WERI-Rb-1 (cell line): ENCODE results near the gene DIDO1.

ENCODE experiments used
- DNase-seq: peaks from one replicate; pipeline ENCODE4 v3.0.0-alpha.2; 2020
- H3K27ac ChIP-seq: fragments of 250-450 bp; sonication (Bioruptor Pico); 2 replicates; pipeline ENCODE4 v1.5.1; 2020; ENCODE audit warnings: mild to moderate bottlenecking, moderate library complexity
- H3K27me3 ChIP-seq: fragments of 250-450 bp; sonication (Bioruptor Pico); 2 replicates; pipeline ENCODE4 v1.5.1; 2021; ENCODE audit warnings: mild to moderate bottlenecking, low read depth, moderate library complexity; ENCODE audit not compliant: insufficient read depth, severe bottlenecking
- H3K36me3 ChIP-seq: fragments of 250-450 bp; sonication (Bioruptor Pico); 2 replicates; pipeline ENCODE4 v1.5.1; 2020; ENCODE audit warnings: mild to moderate bottlenecking, moderate library complexity
- H3K4me3 ChIP-seq: 2 replicates; pipeline ENCODE4 v1.5.1; 2011; ENCODE audit warnings: low read depth, mild to moderate bottlenecking, control low read depth, low read length
- H3K9me3 ChIP-seq: fragments of 250-450 bp; sonication (Bioruptor Pico); 2 replicates; pipeline ENCODE4 v1.5.1; 2021; ENCODE audit warnings: mild to moderate bottlenecking, moderate library complexity; ENCODE audit not compliant: severe bottlenecking
- TF ChIP-seq, protein P1 (sequence below): IDR thresholded peaks from 2 replicates; pipeline ENCODE4 v1.5.1; 2011; ENCODE audit warnings: low read depth, mild to moderate bottlenecking, control low read depth, inconsistent platforms, low read length

The DIDO1 gene

DNA sequence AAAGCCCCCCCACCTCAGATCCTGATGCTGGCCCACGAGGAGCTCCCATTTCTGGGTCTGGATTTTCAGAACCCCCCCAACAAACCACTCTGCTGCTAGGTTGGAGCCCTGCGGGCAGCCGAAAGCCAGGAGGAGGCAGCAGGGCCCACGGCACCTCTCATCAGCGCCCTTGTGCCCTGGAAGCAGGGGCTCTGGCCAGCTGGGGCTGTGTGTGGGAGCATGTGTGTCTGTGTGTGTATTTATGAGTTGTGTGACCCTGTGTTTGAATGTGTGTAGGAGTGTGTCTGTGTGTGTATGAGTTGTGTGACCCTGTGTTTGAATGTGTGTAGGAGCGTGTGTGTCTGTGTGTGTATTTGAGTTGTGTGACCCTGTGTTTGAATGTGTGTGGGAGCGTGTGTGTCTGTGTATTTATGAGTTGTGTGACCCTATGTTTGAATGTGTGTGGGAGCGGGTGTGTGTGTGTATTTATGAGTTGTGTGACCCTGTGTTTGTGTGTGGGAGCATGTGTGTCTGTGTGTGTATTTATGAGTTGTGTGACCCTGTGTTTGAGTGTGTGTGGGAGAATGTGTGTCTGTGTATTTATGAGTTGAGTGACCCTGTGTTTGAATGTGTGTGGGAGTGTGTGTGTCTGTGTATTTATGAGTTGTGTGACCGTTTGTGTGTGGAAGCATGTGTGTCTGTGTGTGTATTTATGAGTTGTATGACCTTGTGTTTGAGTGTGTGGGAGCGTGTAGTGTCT lies 45.1 kb upstream of the DIDO1 start:
- Histone ChIP-seq H3K9me3 (no peaks in the 10 kb centered on the region), H3K27ac (no peak overlapping the region), H3K27me3 (no peaks in the 10 kb centered on the region), H3K4me3 (no peak overlapping the region), H3K36me3 (no peaks in the 10 kb centered on the region)
- no peak for DNase-seq
- TF ChIP-seq, protein P1, sequence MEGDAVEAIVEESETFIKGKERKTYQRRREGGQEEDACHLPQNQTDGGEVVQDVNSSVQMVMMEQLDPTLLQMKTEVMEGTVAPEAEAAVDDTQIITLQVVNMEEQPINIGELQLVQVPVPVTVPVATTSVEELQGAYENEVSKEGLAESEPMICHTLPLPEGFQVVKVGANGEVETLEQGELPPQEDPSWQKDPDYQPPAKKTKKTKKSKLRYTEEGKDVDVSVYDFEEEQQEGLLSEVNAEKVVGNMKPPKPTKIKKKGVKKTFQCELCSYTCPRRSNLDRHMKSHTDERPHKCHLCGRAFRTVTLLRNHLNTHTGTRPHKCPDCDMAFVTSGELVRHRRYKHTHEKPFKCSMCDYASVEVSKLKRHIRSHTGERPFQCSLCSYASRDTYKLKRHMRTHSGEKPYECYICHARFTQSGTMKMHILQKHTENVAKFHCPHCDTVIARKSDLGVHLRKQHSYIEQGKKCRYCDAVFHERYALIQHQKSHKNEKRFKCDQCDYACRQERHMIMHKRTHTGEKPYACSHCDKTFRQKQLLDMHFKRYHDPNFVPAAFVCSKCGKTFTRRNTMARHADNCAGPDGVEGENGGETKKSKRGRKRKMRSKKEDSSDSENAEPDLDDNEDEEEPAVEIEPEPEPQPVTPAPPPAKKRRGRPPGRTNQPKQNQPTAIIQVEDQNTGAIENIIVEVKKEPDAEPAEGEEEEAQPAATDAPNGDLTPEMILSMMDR: no peak

DNA sequence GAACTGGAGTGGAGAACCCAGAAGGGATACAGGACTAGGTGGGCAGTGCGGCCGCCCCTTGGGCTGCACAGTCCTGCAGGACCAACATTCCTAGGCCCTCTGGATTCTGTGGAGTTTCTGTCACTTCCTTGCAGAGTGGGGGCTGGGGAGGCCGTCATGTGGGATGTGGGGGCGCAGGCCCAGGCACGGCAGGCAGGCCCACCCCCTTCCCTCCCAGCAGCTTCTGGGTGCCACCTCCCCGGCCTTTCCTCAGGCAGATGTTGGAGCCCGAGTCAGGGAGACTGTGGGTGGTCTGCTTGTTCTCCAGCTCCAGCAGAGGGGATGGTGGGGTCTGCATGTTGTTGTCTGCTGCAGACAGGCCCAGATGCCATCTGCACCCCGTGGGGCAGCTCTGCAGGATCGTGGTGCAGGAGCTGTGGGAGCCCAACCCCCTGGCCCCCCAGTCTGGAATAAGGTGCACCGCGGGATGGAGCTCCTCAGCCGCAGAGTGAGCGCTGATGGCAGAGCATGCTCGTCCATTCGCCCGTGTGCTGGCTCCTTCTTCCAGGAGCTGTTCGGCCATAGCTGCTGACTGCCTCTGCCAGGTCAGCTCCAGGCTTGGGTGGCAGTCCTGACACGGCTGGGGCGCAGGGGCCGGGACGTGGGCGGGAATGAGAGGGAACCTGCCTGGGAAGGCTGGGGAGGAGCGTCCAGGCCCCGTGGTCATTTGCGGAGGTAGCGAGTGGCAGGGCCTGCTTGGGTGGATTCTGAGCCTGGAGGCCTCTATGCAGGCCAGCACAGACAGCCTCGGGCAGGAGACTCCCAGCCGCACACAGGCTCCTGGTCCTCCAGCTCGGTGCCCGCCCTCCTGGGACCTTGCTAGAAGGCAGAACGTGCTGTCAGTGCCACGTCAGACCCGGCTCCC lies 44.3 kb upstream of the DIDO1 start:
- no peak for DNase-seq
- no peak overlapping the region for H3K4me3 ChIP-seq
- H3K36me3 ChIP-seq: no peaks in the 10 kb centered on the region
- H3K9me3 ChIP-seq: no peaks in the 10 kb centered on the region
- TF ChIP-seq, protein P1: no peak
- H3K27ac ChIP-seq: no peak overlapping the region
- no peaks in the 10 kb centered on the region for H3K27me3 ChIP-seq

DNA sequence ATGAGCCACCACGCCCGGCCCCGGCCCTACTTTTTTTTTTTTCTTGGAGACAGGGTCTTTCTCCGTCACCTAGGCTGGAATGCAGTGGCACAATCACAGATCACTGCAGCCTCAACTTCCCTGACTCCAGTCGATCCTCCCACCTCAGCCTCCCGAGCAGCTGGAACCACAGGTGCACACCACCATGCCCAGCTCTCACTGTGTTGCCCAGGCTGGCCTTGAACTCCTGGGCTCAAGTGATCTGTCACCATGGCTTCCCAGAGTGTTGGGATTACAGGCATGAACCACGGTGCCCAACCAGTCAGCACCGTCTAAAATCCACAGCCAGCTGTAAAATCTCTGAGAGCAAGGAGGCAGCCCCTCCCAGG lies 43.6 kb upstream of the DIDO1 start:
- Histone ChIP-seq H3K27ac (no peak overlapping the region), H3K9me3 (no peaks in the 10 kb centered on the region), H3K4me3 (no peak overlapping the region), H3K36me3 (no peaks in the 10 kb centered on the region), H3K27me3 (no peaks in the 10 kb centered on the region)
- DNase-seq: no peak
- TF ChIP-seq, protein P1: no peak

DNA sequence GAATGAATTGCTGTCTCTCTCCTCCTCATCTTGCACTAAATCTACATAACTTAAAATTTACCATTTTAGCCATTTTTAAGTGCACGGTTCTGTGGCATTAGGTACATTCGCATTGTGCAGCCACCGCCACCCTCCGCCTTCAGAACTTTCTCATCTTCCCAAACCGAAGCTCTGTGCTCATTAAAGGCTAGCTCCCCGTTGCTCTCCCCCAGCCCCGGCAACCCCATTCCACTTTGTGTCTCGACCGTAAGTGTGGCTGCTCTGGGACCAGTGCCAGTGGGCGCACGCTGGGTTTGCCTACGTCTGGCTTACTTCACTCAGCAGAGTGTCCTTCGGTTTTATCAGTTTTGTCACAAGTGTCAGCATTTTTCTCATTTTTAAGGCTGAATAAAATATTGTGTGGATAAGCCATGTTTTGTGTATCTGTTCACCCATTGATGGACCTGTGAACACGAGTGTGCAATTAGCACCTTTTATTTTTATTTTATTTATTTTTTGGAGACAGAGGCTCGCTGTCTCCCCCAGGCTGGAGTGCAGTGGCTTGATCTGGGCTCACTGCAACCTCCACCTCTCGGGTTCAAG lies 43.0 kb upstream of the DIDO1 start:
- Histone ChIP-seq H3K4me3 (no peak overlapping the region), H3K36me3 (no peaks in the 10 kb centered on the region), H3K9me3 (no peaks in the 10 kb centered on the region), H3K27ac (no peak overlapping the region), H3K27me3 (no peaks in the 10 kb centered on the region)
- DNase-seq: no peak
- TF ChIP-seq, protein P1: no peak

DNA sequence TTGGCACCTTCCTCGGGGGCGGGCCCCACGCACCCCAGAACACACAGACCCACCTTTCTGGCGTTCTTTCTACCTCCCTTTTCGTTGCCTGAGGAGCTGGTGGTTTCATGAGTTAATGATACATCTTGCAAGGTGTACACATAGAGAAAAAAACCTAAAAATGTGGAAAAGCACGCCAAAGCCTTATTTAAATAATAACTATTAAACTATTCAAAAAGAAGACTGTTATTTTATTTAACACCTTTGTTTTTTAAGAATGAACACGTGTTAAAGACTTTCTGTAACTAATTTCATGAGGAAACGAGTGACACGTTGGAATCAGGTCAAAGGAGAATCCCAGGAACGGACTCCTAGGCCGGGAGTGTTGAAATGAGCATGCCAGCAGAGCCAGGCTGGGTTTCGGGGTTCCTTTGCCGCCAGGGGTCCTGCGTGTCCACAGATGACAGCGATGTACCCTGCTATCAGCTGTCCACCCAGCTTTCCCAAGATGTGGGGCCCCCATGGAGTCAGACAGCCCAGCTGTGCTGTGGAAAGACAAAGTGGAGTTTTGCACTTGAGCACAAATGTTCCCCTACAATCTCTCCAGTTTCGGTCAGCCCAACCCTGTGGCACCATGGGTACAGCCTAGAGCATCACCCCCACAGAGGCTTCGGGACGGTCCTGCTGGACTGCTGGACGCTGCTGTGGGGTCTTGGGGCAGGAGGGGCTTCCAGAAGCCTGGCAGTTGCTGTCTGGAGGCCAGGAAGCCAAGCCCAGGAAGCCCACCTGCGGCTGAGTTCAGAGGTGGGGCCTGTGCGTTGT lies 42.3 kb upstream of the DIDO1 start:
- DNase-seq: no peak
- TF ChIP-seq, protein P1: no peak
- no peak overlapping the region for H3K4me3 ChIP-seq
- no peak overlapping the region for H3K27ac ChIP-seq
- no peaks in the 10 kb centered on the region for H3K27me3 ChIP-seq
- no peaks in the 10 kb centered on the region for H3K36me3 ChIP-seq
- no peaks in the 10 kb centered on the region for H3K9me3 ChIP-seq
